Activated effector memory CD4-positive, alpha-beta T cell treated with anti-CD3 and anti-CD28 coated beads, Interleukin-2, amount 50 U/mL, for 16 hours (primary cell): Measurements from ENCODE around the gene TBC1D30.

ENCODE experiments used
- DNase-seq: peaks from one replicate; pipeline ENCODE4 v3.0.0-alpha.2; 2020

Gene TBC1D30

DNA sequence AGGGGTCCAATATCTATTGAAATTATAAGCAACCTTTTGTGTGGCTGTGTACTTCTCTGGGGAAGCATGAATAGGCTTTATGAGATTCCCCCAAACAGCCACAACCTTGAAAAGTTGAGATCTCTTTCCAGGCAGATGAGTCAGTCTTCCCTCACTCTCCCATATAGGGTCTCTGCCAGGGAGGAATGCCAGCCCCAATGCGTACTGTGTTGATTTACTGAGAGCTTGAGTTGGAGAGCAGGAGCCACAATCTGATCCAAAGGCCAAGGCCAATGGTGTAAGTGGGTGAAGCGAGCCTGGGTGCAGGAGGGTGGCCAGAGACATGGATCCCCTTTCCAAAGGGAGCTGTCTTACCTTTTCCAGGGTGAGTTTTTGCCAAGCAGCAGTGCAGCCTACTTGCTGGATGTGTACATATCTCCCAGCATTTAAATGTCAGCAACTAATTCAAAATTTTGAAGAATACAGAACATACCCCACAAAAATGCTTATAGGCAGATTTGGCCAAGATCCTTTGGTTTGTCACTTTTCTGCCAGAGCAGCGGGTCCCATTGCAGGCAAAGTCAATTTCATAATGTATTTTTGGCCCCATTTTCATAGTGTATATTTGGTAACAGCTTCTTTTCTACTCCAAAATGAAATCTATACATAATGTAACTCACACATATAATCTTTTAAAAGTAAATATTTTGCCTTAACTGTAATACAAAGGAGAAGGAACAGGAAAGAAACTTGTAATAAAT lies 88.2 kb downstream of the TBC1D30 start:
- no peak for DNase-seq

GRCh38 chr12:64915242-64915641 lies 90.8 kb downstream of the TBC1D30 start:
- no peak for DNase-seq

GRCh38 chr12:64916411-64917261 lies 92.2 kb downstream of the TBC1D30 start:
- no peak for DNase-seq

DNA sequence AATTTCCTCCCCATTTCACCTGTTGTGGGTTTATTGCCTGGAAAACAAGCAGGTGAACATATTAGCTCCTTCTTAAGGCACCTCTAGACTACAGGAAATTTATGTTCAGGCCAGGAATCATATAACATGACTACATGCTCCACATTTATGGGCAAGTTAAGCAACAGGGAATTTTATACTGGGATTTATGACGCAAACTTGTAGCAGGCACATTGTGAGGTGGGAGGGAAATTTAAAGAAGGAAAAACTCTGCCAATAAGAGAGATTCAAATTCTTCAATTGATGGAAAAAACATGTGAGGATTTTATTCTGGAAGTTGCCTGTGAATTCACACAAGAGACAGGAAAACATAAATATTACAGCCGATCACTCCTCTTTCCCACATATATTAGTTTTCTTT lies 93.9 kb downstream of the TBC1D30 start:
- DNase-seq = no peak

GRCh38 chr12:64918801-64919200 lies 94.4 kb downstream of the TBC1D30 start:
- no peak for DNase-seq

GRCh38 chr12:64922853-64923252 lies 98.4 kb downstream of the TBC1D30 start:
- no peak for DNase-seq

DNA sequence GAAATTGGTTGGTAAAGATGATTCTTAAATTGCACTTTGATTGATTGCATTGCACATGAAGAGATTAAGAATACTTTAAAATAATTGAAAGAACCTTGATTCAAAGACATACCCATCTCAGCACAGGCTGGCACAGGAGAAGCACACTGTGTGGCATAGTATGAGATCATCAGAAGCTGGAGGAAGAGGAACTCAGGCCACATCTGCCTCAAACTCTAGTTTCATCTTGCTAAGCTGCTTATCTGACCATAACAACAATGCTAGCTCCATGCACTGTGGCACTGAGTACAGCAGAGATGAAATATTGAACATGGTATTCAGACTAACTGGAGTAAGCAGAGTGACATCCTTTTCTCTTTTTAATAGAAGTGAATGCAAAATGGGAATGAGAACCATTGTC lies 99.1 kb downstream of the TBC1D30 start:
- no peak for DNase-seq
